ENCODE data around the gene SP6. TPM values are rescaled to one million over a fixed set of nuclear protein-coding genes. Genes with fewer than 3 reads are reported as not detected.

Gene SP6
- total RNA-seq, 2 donors from 2014 or later = not detected

DNA sequence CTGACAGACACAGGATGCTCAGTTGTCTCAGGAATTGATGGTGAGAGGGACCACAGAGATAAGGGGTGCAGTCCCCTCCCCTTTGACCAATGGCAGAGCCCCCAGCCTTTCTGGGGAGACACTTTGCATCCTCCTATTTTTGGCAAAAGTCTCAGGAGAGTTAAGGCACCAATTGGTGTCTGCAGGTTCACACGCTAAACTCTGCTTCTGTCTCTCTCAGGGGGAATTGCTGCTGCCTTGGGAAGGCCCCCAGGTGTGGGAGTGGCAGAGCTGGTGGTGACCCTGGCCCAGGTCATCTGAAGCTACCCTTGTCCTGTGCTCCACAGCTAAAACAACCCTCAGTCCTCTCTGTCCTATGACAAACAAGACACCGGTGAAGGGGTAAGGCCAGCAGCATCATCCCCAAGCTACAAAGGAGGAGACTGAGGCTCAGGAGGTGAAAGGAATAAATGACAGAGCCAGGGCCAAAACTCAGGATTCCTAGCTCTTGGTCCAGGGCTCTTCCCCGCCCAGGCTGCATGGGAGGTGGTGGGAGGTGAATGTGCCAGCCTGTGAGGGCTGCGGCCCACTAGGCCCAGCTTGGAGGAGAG is 49.7 kb downstream of the SP6 start:
- Histone ChIP-seq H3K36me3 (no peaks in the 10 kb centered on the region), H3K27me3 (replicated peaks; ENCODE audit: insufficient read depth) (no peaks in the 10 kb centered on the region), H3K4me3 (no peak overlapping the region), H3K9me3 (no peaks in the 10 kb centered on the region), H3K4me1 (ENCODE audit: control insufficient read depth in 1 of 2, low read depth in 2 of 2) (peaks cover 0 to 15% of the 10 kb centered on the region in 2 donors), H3K27ac (no peak overlapping the region)
- TF ChIP-seq, protein P1, sequence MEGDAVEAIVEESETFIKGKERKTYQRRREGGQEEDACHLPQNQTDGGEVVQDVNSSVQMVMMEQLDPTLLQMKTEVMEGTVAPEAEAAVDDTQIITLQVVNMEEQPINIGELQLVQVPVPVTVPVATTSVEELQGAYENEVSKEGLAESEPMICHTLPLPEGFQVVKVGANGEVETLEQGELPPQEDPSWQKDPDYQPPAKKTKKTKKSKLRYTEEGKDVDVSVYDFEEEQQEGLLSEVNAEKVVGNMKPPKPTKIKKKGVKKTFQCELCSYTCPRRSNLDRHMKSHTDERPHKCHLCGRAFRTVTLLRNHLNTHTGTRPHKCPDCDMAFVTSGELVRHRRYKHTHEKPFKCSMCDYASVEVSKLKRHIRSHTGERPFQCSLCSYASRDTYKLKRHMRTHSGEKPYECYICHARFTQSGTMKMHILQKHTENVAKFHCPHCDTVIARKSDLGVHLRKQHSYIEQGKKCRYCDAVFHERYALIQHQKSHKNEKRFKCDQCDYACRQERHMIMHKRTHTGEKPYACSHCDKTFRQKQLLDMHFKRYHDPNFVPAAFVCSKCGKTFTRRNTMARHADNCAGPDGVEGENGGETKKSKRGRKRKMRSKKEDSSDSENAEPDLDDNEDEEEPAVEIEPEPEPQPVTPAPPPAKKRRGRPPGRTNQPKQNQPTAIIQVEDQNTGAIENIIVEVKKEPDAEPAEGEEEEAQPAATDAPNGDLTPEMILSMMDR (IDR thresholded peaks at IDR 0.05) = no peak
- DNase-seq (ENCODE audit: low spot score) = no peak
- no peak for ATAC-seq (ENCODE audit: insufficient number of reproducible peaks, low FRiP score, low read depth)

DNA sequence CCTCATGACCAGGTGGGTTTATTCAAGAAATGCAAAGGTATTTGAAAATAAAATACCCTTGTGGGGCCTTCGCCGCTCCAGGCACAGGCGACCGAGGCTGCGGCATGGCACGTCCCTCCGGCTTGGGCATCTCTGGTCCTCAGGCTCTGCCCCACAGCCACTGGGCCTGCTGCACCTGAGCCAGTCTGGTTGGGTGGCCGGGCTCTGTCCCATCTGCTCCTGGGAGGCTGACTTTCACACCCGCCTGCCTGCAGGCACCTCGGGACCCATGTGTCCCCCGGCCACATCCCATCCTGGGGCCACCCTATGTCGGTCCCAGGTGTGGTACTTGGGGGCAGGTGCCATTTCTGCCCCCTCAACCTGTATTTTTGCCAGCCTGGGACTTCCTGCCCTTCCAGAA is 50.3 kb downstream of the SP6 start:
- H3K9me3 ChIP-seq = no peaks in the 10 kb centered on the region
- ATAC-seq (ENCODE audit: insufficient number of reproducible peaks, low FRiP score, low read depth) = no peak
- TF ChIP-seq, protein P1 (IDR thresholded peaks at IDR 0.05) = no peak

DNA sequence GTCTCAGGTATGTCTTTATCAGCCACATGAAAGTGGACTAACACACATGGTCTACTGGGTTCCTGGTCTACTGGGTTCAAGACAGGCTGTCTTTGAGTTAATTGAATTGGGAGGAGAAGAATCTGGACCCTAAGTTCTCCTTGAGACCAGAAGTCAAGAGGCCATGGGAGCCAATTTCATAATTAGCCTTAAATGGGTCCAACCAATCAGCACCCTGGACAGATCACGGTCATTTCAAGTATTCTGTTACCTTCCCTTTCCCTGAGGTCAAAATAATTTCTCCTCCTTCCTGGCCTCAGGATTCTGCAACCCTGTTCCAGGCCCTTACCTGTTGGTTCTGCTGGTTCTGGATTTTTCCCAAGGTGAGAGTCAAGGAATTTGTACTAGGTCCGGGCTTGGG is 53.2 kb downstream of the SP6 start:
- Histone ChIP-seq H3K27ac (no peak overlapping the region), H3K36me3 (no peaks in the 10 kb centered on the region), H3K4me1 (ENCODE audit: control insufficient read depth in 1 of 2, low read depth in 2 of 2) (no peaks in the 10 kb centered on the region), H3K4me3 (no peak overlapping the region), H3K9me3 (no peaks in the 10 kb centered on the region), H3K27me3 (replicated peaks; ENCODE audit: insufficient read depth) (no peaks in the 10 kb centered on the region)
- TF ChIP-seq, protein P1 (IDR thresholded peaks at IDR 0.05) = no peak
- DNase-seq (ENCODE audit: low spot score) (no peak), ATAC-seq (ENCODE audit: insufficient number of reproducible peaks, low FRiP score, low read depth) (no peak)

More for the DNA sequence above, 50.3 kb downstream of the SP6 start:
- Histone ChIP-seq H3K4me1 (ENCODE audit: control insufficient read depth in 1 of 2, low read depth in 2 of 2) (peaks cover 0 to 11% of the 10 kb centered on the region in 2 donors), H3K27me3 (replicated peaks; ENCODE audit: insufficient read depth) (no peaks in the 10 kb centered on the region), H3K27ac (no peak overlapping the region), H3K4me3 (no peak overlapping the region), H3K36me3 (no peaks in the 10 kb centered on the region)
- no peak for DNase-seq (ENCODE audit: low spot score)

Other genes with a start within 250 kb of the SP6 start
- 100 to 1,000 TPM; 199 to 223 TPM for gene KPNB1, start 201.2 kb downstream of the SP6 start, total RNA-seq
- 10 to 100 TPM in 1 of 2 donors, 1 to 10 TPM in 1; 8.8 to 19.1 TPM for gene TBKBP1, start 157.0 kb downstream of the SP6 start, total RNA-seq
- 1 to 10 TPM in 1 of 2 donors, not detected in 1; 1.8 TPM for gene TBX21, start 117.9 kb downstream of the SP6 start, total RNA-seq
- 10 to 100 TPM; 15.5 to 20.0 TPM for gene OSBPL7, start 29.4 kb downstream of the SP6 start, total RNA-seq
- 10 to 100 TPM; 25.8 to 34.8 TPM for gene MRPL10, start 19.6 kb downstream of the SP6 start, total RNA-seq
- gene LRRC46, start 19.5 kb downstream of the SP6 start, total RNA-seq = under 1 TPM in 1 of 2 donors, not detected in 1; 0.42 TPM
- gene SCRN2, start 9.9 kb downstream of the SP6 start, total RNA-seq = 10 to 100 TPM; 22.9 to 29.3 TPM
- 10 to 100 TPM in 1 of 2 donors, 1 to 10 TPM in 1; 6.4 to 10.9 TPM for gene SP2, start 45.1 kb upstream of the SP6 start, total RNA-seq
- 10 to 100 TPM; 16.9 to 28.9 TPM for gene PNPO, start 90.4 kb upstream of the SP6 start, total RNA-seq
- gene PRR15L, start 106.7 kb upstream of the SP6 start, total RNA-seq = 1 to 10 TPM in 1 of 2 donors, not detected in 1; 1.4 TPM
- gene CDK5RAP3, start 120.0 kb upstream of the SP6 start, total RNA-seq = 100 to 1,000 TPM; 125 to 192 TPM
- gene COPZ2, start 186.6 kb upstream of the SP6 start, total RNA-seq = 10 to 100 TPM; 46.8 to 70.9 TPM
- 100 to 1,000 TPM; 131 to 155 TPM for gene NFE2L1, start 197.2 kb upstream of the SP6 start, total RNA-seq